ENCODE measurements around the gene PDCD11.

GRCh38 chr10:103433858-103434257, 37.4 kb downstream of the PDCD11 start:
- no peak for TF ChIP-seq CTCF (conservative IDR thresholded peaks at IDR 0.05)
- TF ChIP-seq EZH2 (IDR thresholded peaks at IDR 0.05; ENCODE audit: low read depth): no peak

Measured in PC-9 (cell line).